Measurements from ENCODE around the gene ZNF586. TPM values are rescaled to one million over a fixed set of nuclear protein-coding genes. Genes with fewer than 3 reads are reported as not detected.

Gene ZNF586
- total and polyA plus RNA-seq, 10 of the 15 experiments (the other 5 are each of a cell fraction or from before 2014, with no cell fraction given): 3.9 to 24.2 (median 15.0) TPM

- TF ChIP-seq, protein P1, sequence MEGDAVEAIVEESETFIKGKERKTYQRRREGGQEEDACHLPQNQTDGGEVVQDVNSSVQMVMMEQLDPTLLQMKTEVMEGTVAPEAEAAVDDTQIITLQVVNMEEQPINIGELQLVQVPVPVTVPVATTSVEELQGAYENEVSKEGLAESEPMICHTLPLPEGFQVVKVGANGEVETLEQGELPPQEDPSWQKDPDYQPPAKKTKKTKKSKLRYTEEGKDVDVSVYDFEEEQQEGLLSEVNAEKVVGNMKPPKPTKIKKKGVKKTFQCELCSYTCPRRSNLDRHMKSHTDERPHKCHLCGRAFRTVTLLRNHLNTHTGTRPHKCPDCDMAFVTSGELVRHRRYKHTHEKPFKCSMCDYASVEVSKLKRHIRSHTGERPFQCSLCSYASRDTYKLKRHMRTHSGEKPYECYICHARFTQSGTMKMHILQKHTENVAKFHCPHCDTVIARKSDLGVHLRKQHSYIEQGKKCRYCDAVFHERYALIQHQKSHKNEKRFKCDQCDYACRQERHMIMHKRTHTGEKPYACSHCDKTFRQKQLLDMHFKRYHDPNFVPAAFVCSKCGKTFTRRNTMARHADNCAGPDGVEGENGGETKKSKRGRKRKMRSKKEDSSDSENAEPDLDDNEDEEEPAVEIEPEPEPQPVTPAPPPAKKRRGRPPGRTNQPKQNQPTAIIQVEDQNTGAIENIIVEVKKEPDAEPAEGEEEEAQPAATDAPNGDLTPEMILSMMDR (IDR thresholded peaks at IDR 0.05 in 2 of 3, conservative IDR thresholded peaks at IDR 0.05 in 1 of 3; ENCODE audit: control insufficient read depth in 2 of 3, extremely low read depth in 1 of 3, insufficient read depth in 1 of 3, low read depth in 3 of 3, low read length in 3 of 3): peak; percentile 14 to 21 (median 18); a peak in 1 of 6 replicates
- TF ChIP-seq SMC3 (IDR thresholded peaks at IDR 0.05; ENCODE audit: borderline replicate concordance, low read length) (0 out of 2 replicates have a peak, but pooled peaks have one; percentile 16), NKRF (conservative IDR thresholded peaks at IDR 0.05) (no peak), TBL1XR1 (IDR thresholded peaks at IDR 0.05; ENCODE audit: low read depth, low read length) (no peak), E4F1 (IDR thresholded peaks at IDR 0.05; ENCODE audit: borderline replicate concordance, partially characterized antibody) (no peak), GABPA (IDR thresholded peaks at IDR 0.05; ENCODE audit: low read depth) (peak; percentile 67; the same call in 1 of the 2 replicates), MXI1 (IDR thresholded peaks at IDR 0.05; ENCODE audit: low read depth, low read length) (no peak), DPF2 (IDR thresholded peaks at IDR 0.05) (no peak), YY1 (IDR thresholded peaks at IDR 0.05; ENCODE audit: low read depth, low read length) (peak; percentile 82)
- TF ChIP-seq, protein P2, sequence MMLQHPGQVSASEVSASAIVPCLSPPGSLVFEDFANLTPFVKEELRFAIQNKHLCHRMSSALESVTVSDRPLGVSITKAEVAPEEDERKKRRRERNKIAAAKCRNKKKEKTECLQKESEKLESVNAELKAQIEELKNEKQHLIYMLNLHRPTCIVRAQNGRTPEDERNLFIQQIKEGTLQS (IDR thresholded peaks at IDR 0.05; ENCODE audit: borderline replicate concordance, extremely low read depth, low read depth, low read length): no peak
- TF ChIP-seq, protein P3, sequence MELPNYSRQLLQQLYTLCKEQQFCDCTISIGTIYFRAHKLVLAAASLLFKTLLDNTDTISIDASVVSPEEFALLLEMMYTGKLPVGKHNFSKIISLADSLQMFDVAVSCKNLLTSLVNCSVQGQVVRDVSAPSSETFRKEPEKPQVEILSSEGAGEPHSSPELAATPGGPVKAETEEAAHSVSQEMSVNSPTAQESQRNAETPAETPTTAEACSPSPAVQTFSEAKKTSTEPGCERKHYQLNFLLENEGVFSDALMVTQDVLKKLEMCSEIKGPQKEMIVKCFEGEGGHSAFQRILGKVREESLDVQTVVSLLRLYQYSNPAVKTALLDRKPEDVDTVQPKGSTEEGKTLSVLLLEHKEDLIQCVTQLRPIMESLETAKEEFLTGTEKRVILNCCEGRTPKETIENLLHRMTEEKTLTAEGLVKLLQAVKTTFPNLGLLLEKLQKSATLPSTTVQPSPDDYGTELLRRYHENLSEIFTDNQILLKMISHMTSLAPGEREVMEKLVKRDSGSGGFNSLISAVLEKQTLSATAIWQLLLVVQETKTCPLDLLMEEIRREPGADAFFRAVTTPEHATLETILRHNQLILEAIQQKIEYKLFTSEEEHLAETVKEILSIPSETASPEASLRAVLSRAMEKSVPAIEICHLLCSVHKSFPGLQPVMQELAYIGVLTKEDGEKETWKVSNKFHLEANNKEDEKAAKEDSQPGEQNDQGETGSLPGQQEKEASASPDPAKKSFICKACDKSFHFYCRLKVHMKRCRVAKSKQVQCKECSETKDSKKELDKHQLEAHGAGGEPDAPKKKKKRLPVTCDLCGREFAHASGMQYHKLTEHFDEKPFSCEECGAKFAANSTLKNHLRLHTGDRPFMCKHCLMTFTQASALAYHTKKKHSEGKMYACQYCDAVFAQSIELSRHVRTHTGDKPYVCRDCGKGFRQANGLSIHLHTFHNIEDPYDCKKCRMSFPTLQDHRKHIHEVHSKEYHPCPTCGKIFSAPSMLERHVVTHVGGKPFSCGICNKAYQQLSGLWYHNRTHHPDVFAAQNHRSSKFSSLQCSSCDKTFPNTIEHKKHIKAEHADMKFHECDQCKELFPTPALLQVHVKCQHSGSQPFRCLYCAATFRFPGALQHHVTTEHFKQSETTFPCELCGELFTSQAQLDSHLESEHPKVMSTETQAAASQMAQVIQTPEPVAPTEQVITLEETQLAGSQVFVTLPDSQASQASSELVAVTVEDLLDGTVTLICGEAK (IDR thresholded peaks at IDR 0.05; ENCODE audit: borderline replicate concordance): 0 out of 2 replicates have a peak, but pooled peaks have one; percentile 20
Observed at GRCh38 chr19:57830071-57830602, 60.7 kb downstream of the ZNF586 start, which contains the start of gene ZNF587B (continued).
